ENCODE measurements around the gene SLC13A2.
"Not testable (repeated sequence)": the region's sequence is repeated elsewhere in the genome, so short reads cannot be mapped to it uniquely, and the experiment has no call there.

SLC13A2 gene

DNA sequence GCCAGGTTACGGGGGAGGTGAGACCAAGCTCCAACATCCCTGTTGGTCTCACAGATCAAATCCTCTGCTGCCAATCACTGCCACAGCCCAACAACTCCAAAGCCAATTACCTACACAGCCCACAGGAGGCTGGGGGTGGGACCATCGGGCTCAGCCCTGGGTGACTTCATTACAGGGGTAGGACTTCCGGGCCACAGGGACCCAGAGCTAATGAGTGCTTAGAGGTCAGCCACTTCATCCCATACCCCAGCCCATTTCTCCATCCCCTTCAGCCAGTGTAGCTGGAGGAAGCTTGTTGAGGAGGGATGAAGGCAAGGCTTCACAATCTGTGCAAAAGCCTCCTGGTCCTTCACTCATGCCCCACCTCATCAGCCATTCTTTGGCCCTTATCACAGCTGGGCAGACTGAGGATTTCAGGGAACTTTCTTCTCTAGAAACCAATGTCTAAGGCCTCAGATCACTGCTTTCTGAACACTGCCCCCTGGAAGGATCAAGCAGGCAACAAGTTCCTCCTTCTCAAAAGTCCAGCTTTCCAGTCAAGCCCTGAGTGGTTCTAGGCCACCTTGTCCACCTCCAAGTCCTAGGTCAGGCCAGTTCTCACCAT is 38.5 kb downstream of the SLC13A2 start:
- Mint-ChIP-seq H3K4me3 (no peak overlapping the region), H3K4me1 (ENCODE audit: low read depth) (no peaks in the 10 kb centered on the region), H3K9me3 (no peaks in the 10 kb centered on the region), H3K36me3 (ENCODE audit: low read depth) (no peaks in the 10 kb centered on the region), H3K27me3 (peaks cover 11% of the 10 kb centered on the region), H3K27ac (no peak overlapping the region)

DNA sequence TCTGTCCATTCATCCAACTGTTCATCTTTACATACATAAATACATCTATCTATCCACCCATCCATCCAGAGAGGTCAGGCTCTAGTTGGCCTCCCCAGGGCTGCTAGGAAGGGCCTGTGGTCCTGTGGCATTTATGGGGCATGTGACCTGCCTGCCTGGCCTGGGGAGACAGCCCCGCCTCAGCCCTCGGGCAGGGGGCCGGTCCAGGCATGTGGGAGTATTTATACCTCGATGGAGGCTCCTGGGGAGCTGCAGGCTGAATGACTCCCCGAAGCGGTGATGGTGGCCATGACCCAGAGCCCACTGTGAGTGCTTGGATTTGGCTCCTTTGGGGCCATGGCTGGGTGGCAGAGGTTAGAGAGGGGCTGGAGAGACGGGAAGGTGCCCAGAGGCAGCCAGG is 40.0 kb downstream of the SLC13A2 start:
- no peaks in the 10 kb centered on the region for H3K36me3 Mint-ChIP-seq (ENCODE audit: low read depth)
- H3K4me1 Mint-ChIP-seq (ENCODE audit: low read depth), result no peaks in the 10 kb centered on the region
- peaks cover 8% of the 10 kb centered on the region for H3K27me3 Mint-ChIP-seq
- no peak overlapping the region for H3K4me3 Mint-ChIP-seq
- no peak overlapping the region for H3K27ac Mint-ChIP-seq
- no peaks in the 10 kb centered on the region for H3K9me3 Mint-ChIP-seq

DNA sequence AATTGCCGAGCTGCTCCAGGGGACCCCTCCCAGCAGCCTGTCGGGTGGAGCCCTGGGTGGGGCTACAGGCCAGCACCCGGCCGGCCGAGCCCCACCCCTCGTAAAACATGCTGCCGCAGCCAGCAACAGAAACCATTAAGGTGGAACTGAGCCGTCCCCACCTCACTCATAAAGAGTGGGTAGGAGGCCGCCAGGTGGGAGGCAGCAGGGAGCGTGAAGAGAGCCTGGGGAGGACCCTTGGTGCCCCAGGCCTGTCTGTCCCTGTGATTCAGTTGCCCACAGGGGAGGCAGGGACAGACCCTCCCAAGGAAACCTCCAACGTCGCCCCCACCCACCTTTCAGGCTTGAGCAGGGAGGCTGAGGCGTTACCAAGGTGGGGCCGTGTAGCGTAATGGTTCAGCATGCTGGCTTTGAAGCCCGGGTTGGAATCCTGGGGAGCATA is 41.1 kb downstream of the SLC13A2 start:
- Mint-ChIP-seq H3K27me3 (peaks cover 5% of the 10 kb centered on the region), H3K27ac (no peak overlapping the region), H3K9me3 (no peaks in the 10 kb centered on the region), H3K4me3 (no peak overlapping the region), H3K4me1 (ENCODE audit: low read depth) (no peaks in the 10 kb centered on the region), H3K36me3 (ENCODE audit: low read depth) (no peaks in the 10 kb centered on the region)

DNA sequence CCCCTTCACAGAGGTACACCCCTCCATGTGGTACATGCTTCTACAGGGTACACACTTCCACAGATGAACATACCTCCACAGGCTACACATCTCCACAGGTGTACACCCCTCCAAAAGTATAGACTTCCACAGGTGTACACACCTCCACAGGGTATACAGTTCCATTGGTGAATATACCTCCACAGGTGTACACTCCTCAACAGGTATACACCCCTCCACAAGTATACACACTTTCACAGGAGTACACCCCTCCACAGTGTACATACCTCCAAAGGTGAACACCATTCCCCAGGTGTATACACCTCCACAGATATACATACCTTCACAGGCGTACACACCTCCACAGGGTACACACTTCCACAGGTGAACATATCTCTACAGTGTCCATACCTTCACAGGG is 42.1 kb downstream of the SLC13A2 start:
- Mint-ChIP-seq H3K36me3 (ENCODE audit: low read depth) (no peaks in the 10 kb centered on the region), H3K9me3 (no peaks in the 10 kb centered on the region), H3K4me1 (ENCODE audit: low read depth) (no peaks in the 10 kb centered on the region), H3K4me3 (no peak overlapping the region), H3K27ac (no peak overlapping the region), H3K27me3 (no peaks in the 10 kb centered on the region)

DNA sequence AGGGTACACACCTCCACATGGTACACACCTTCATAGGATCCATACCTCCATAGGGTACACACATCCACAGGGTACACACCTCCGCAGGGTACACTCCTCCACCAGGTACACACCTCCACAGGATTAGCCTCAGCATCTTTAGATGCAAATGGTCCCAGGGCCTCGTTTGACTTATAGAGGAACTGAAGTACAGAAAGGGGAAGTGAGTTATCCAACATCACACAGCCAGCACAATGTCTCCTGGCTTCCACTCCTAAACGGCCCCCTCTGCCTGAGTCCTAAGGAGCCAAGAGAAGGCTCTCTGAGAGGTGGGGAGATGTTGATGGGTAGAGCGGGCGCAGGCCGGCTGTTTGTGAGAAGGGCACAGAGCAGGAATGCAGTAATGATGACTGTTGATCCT is 44.7 kb downstream of the SLC13A2 start:
- Mint-ChIP-seq H3K27me3 (no peaks in the 10 kb centered on the region), H3K9me3 (no peaks in the 10 kb centered on the region), H3K4me3 (no peak overlapping the region), H3K36me3 (ENCODE audit: low read depth) (no peaks in the 10 kb centered on the region), H3K4me1 (ENCODE audit: low read depth) (no peaks in the 10 kb centered on the region), H3K27ac (no peak overlapping the region)

DNA sequence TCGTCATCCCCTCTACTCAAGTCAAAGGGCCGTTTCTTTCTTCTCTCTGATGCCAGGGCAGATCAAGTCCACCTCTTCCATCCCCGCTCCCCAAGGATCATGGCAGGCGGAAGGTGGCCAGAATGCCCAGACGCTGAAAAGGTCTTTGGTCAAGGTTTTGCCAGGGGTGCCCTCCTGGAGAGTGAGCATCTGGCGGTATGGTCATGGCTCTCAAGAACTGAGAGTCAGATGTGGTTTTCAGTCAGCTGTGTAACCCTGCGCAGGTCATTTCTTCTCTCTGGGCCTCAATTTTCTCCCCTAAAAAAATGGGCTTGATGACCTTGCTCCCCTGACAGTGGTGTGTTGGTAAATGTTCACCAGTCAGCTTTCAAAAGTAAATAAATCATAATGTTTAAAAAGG is 45.1 kb downstream of the SLC13A2 start:
- Mint-ChIP-seq H3K27ac (no peak overlapping the region), H3K9me3 (no peaks in the 10 kb centered on the region), H3K4me1 (ENCODE audit: low read depth) (no peaks in the 10 kb centered on the region), H3K27me3 (no peaks in the 10 kb centered on the region), H3K36me3 (ENCODE audit: low read depth) (no peaks in the 10 kb centered on the region), H3K4me3 (no peak overlapping the region)

DNA sequence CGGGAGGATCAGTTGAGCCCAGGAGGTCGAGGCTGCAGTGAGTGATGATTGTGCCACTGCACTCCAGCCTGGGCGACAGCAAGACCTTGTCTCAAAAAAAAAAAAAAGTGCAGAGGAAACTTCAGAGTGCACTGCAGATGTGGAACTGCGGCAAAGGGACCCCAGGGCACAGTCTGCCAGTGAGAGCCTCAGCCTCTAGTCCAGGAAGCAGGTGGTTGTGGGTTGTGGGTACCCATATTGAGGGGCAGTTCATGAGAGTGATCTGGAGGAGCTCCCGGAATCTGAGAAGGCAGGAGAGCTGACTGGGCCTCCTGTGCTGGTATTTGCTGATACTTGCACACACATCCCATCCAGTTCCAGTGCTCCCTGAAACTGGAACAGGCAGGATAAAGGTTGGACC is 45.8 kb downstream of the SLC13A2 start:
- no peak overlapping the region for H3K27ac Mint-ChIP-seq
- H3K4me1 Mint-ChIP-seq (ENCODE audit: low read depth), result no peaks in the 10 kb centered on the region
- no peaks in the 10 kb centered on the region for H3K27me3 Mint-ChIP-seq
- no peak overlapping the region for H3K4me3 Mint-ChIP-seq
- H3K36me3 Mint-ChIP-seq (ENCODE audit: low read depth), result no peaks in the 10 kb centered on the region
- H3K9me3 Mint-ChIP-seq, result no peaks in the 10 kb centered on the region

DNA sequence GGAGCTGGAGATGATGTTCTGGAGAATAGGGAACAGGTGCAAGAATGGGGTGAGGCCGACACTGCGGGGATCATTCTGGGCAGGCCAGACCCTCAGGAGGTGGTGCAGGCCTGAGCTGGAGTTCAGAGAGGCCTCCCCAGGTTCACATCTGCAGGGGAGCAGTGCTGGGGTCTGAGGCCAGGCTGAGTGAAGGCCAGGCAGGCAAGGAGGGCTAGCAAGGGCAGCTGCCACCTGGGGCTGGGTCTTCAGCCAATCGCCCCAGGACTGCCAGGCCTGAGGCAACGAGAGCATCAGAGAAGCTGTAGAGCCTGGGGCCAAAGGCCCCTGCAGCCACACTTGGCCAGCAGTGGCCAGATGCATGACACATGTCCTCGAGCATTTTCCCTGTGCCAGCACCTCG is 47.2 kb downstream of the SLC13A2 start:
- Mint-ChIP-seq H3K4me3 (no peak overlapping the region), H3K27me3 (no peaks in the 10 kb centered on the region), H3K27ac (no peak overlapping the region), H3K4me1 (ENCODE audit: low read depth) (no peaks in the 10 kb centered on the region), H3K9me3 (no peaks in the 10 kb centered on the region), H3K36me3 (ENCODE audit: low read depth) (no peaks in the 10 kb centered on the region)

DNA sequence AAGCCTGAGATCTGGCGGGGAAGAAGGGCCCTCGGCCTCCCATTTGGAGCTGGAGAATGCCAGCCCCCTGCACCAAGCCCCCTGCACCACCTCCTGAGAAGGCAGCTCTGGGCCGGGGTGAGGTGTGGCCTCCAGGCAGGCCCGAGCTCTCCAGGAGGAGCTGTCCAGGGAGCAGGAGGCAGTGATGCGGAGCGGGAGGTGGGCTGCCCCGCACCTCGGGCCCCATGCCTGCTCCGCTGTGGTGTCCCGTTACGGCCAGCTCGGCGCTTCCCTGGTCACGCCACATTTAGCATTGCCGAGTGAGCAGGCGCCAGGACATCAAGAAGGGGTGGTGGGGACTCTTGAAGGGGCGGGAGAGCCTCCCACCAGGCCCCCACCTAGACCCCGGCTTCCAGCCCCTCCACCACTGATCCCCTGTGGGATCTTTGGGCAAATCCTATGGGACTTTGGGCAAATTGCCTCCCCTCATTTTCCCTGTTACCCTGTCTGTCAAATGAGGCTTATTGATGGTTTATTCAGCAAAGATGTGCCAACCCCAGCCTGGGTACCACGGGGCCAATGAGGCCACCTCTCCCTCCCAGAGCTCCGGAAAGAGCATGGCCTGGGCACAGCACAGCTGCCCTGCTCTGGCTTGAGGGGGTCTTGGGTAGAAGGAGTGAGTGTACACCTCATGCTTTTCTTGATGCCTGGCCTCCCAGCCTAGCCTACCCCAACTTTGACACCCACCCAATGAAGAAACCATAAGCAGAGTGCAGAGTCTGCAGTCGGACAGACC is 48.1 kb downstream of the SLC13A2 start:
- H3K36me3 Mint-ChIP-seq (ENCODE audit: low read depth), result no peaks in the 10 kb centered on the region
- no peaks in the 10 kb centered on the region for H3K27me3 Mint-ChIP-seq
- no peak overlapping the region for H3K27ac Mint-ChIP-seq
- H3K9me3 Mint-ChIP-seq, result no peaks in the 10 kb centered on the region
- H3K4me1 Mint-ChIP-seq (ENCODE audit: low read depth), result no peaks in the 10 kb centered on the region
- H3K4me3 Mint-ChIP-seq, result no peak overlapping the region

DNA sequence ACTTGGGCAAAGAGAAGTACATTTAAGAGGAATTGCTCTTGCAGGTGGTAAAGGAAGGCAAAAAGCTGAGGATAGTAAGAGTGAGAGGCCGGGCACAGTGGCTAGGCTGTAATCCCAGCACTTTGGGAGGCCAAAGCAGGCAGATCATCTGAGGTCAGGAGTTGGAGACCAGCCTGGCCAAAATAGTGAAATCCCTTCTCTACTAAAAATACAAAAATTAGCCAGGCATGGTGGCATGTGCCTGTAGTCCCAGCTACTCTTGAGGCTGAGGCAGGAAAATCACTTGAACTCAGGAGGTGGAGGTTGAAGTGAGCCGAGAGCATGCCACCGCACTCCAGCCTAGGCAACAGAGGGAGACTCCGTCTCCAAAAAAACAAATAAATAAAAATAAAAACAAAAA is 48.8 kb downstream of the SLC13A2 start:
- not testable (repeated sequence) for H3K27me3 Mint-ChIP-seq; H3K4me1 Mint-ChIP-seq (ENCODE audit: low read depth); H3K4me3 Mint-ChIP-seq; H3K36me3 Mint-ChIP-seq (ENCODE audit: low read depth); H3K27ac Mint-ChIP-seq; H3K9me3 Mint-ChIP-seq

DNA sequence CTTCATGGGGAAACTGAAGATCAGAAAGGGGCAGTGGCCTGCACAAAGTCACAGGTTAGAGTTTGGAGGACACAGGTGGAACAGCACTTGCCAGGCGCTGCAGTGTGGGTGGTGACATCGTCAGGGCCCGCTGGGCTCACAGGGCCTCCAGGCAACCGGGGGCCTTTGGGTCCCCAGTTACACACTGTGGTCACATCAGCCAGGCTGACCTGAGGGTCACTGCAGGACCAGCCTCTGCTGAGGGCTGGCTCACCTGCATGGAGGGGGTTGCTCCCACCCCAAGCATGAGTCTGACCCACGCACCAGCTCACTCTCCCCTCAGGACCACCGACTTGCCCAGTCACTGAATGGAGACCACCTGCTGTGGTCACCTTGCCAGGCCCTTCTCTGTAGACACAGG is 49.7 kb downstream of the SLC13A2 start:
- Mint-ChIP-seq H3K27me3 (no peaks in the 10 kb centered on the region), H3K27ac (no peak overlapping the region), H3K4me1 (ENCODE audit: low read depth) (no peaks in the 10 kb centered on the region), H3K36me3 (ENCODE audit: low read depth) (no peaks in the 10 kb centered on the region), H3K4me3 (no peak overlapping the region), H3K9me3 (no peaks in the 10 kb centered on the region)

DNA sequence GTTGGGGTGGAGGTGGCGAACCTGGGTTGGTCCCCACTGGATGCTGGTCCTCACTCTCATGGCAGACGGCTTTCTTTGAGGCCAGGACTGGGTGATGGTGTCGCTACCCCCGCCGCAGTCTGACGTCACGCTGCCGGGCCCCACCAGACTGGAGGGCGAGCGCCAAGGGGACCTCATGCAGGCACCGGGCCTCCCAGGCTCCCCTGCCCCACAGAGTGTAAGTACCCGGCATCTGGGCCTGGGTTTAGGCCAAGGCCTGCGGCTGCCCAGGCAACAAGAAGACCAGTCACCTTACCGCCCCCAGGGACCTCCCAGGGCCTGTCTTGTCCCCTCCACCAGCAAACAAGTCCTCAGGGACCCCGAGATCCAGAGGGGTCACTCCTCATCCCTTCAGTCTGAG is 50.4 kb downstream of the SLC13A2 start:
- Mint-ChIP-seq H3K4me1 (ENCODE audit: low read depth) (no peaks in the 10 kb centered on the region), H3K36me3 (ENCODE audit: low read depth) (no peaks in the 10 kb centered on the region), H3K27ac (no peak overlapping the region), H3K4me3 (no peak overlapping the region), H3K9me3 (no peaks in the 10 kb centered on the region), H3K27me3 (no peaks in the 10 kb centered on the region)

DNA sequence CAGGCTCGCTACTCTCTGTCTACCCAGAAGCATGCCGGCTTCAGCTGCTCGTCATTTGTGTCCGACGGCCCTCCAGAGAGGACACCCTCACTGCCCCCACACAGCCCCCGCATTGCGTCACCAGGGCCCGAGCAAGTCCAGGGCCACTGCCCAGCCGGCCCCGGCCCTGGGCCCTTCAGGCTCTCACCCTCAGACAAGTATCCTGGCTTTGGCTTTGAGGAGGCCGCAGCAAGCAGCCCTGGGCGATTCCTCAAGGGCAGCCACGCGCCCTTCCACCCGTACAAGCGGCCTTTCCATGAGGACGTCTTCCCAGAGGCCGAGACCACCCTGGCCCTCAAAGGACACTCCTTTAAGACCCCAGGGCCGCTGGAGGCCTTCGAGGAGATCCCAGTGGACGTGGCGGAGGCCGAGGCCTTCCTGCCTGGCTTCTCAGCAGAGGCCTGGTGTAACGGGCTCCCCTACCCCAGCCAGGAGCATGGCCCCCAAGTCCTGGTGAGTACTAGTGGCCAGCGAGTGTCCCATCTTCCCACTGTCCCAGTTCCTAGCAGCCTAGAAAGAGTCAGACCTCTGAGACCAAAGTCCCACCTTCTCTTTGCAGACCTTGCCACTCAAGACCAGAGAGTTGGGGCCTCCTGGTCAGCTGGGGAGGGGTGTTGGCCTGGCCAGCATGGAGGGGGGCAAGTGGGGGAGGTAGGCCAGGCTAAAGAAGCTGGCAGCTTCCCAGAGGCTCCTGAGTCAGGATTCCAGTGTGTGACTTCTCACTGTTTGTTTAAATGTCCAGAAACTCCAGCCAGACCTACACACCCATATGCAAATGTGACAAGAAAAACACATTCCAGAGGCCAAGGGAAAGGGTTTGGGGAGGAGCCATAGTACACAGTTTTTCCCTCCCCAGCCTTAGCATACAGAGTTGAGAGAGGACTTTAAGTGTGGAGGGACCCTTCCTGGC is 51.3 kb downstream of the SLC13A2 start:
- Mint-ChIP-seq H3K4me3 (no peak overlapping the region), H3K9me3 (no peaks in the 10 kb centered on the region), H3K36me3 (ENCODE audit: low read depth) (no peaks in the 10 kb centered on the region), H3K4me1 (ENCODE audit: low read depth) (no peaks in the 10 kb centered on the region), H3K27ac (no peak overlapping the region), H3K27me3 (no peaks in the 10 kb centered on the region)

DNA sequence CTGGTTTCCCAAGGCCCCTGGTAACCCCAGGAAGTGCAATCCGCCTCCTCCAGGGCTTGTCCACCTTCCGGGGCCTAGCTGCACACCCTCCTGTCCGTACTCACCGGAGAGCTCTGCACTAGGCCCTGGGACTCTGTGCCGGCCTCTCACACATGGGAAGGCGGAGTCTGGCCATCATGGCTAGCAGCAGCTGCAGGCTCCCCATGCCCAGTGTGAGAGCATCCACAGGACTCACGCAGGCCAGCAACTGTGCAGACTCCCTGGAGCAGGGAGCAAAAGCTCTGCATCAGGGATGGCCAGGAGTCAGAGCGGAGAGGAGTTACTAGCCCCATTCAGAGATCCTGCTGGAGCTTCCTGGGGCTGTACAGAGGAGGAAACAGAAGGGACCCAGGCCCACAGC is 52.9 kb downstream of the SLC13A2 start:
- no peak overlapping the region for H3K27ac Mint-ChIP-seq
- H3K4me3 Mint-ChIP-seq, result no peak overlapping the region
- H3K27me3 Mint-ChIP-seq, result no peaks in the 10 kb centered on the region
- H3K4me1 Mint-ChIP-seq (ENCODE audit: low read depth), result no peaks in the 10 kb centered on the region
- no peaks in the 10 kb centered on the region for H3K9me3 Mint-ChIP-seq
- H3K36me3 Mint-ChIP-seq (ENCODE audit: low read depth), result no peaks in the 10 kb centered on the region

DNA sequence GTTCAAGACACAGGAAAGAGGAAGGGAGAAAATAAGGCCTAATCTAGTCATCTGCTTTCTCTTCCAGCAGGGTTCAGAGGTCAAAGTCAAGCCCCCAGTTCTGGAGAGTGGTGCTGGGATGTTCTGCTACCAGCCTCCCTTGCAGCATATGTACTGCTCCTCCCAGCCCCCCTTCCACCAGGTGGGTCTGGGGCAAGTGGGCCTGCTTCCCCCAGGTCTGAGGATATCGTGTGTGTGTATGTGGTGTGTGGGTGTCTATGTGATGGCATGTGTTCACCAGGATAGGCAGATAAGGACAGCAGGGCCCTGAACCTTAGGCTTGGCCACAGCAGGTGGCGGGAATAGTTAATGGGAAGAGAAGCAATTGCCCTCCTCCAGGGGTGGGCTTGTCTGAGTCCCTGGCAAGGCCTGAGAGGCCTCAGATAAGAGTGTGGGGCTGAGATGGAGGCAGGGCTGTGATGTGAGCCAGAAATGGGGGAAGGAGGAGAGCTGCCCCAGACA is 53.8 kb downstream of the SLC13A2 start:
- H3K27me3 Mint-ChIP-seq, result no peaks in the 10 kb centered on the region
- H3K4me1 Mint-ChIP-seq (ENCODE audit: low read depth), result no peaks in the 10 kb centered on the region
- no peaks in the 10 kb centered on the region for H3K9me3 Mint-ChIP-seq
- H3K4me3 Mint-ChIP-seq, result no peak overlapping the region
- no peaks in the 10 kb centered on the region for H3K36me3 Mint-ChIP-seq (ENCODE audit: low read depth)
- no peak overlapping the region for H3K27ac Mint-ChIP-seq
